Activated naive CD8-positive, alpha-beta T cell treated with anti-CD3 and anti-CD28 coated beads, Interleukin-2, amount 10 ng/mL, durations not matched to agents 7 days and 5 days (primary cell): ENCODE results near the gene SLC29A2. TPM values are rescaled to one million over a fixed set of nuclear protein-coding genes. Genes with fewer than 3 reads are reported as not detected.
"Not testable (repeated sequence)": the region's sequence is repeated elsewhere in the genome, so short reads cannot be mapped to it uniquely, and the experiment has no call there.

Experiments used
- ATAC-seq: fragments of 150-1000 bp; cut with Tn5 transposase; one replicate; pipeline ENCODE4 v1.10.0; 2021; ENCODE audit warnings: low read depth, moderate library complexity
- POLR2A ChIA-PET: fragments of 350-600 bp; sonication (Branson Sonifier 250); formaldehyde crosslinking; loops from one replicate; lab custom pipeline; 2021; ENCODE audit warnings: antibody characterized with exemption; lab: Charles Lee
- DNase-seq: peaks from one replicate; pipeline ENCODE4 v3.0.0; 2021
- H3K27ac Mint-ChIP-seq: one replicate; pipeline ENCODE4 v1.8.0; 2022; ENCODE audit warnings: mild to moderate bottlenecking, mixed read lengths
- H3K27me3 Mint-ChIP-seq: one replicate; pipeline ENCODE4 v1.8.0; 2022; ENCODE audit warnings: mild to moderate bottlenecking, moderate library complexity, mixed read lengths
- H3K36me3 Mint-ChIP-seq: one replicate; pipeline ENCODE4 v1.8.0; 2021; ENCODE audit warnings: mild to moderate bottlenecking, mixed read lengths
- H3K4me1 Mint-ChIP-seq: one replicate; pipeline ENCODE4 v1.8.0; 2021; ENCODE audit warnings: mixed read lengths
- H3K4me3 Mint-ChIP-seq: one replicate; pipeline ENCODE4 v1.8.0; 2022; ENCODE audit warnings: mild to moderate bottlenecking, moderate library complexity, mixed read lengths
- H3K9me3 Mint-ChIP-seq: one replicate; pipeline ENCODE4 v1.8.0; 2021; ENCODE audit warnings: mixed read lengths
- total RNA-seq, 2 experiments: library from RNA; stranded (reverse); gene quantifications; one replicate each; pipeline ENCODE4 v1.2.3, GENCODE V29; 2021

Gene SLC29A2
- total RNA-seq, 2 experiments from 2014 or later = 11.2 to 12.1 TPM

- Mint-ChIP-seq H3K4me1 (peaks cover 54% of the 10 kb centered on the region), H3K9me3 (peaks cover 5% of the 10 kb centered on the region), H3K36me3 (peaks cover 9% of the 10 kb centered on the region), H3K27me3 (no peaks in the 10 kb centered on the region), H3K27ac (no peak overlapping the region), H3K4me3 (no peak overlapping the region)
- ATAC-seq (no peak), DNase-seq (no peak)
- POLR2A ChIA-PET = interaction anchor here (0.9 to 2.0 kb wide), 2 partner anchors 9 to 39 kb away, joined by 3 to 16 read pairs; no protein-coding TSS in a partner anchor
Observed at GRCh38 chr11:66321606-66322005, 50.0 kb downstream of the SLC29A2 start.

GRCh38 chr11:66320748-66321147 lies 50.8 kb downstream of the SLC29A2 start:
- H3K4me3 Mint-ChIP-seq, DNase-seq, POLR2A ChIA-PET, H3K9me3 Mint-ChIP-seq, H3K27ac Mint-ChIP-seq, H3K27me3 Mint-ChIP-seq, ATAC-seq: not testable (repeated sequence)
- peaks cover 55% of the 10 kb centered on the region for H3K4me1 Mint-ChIP-seq
- H3K36me3 Mint-ChIP-seq = peaks cover 12% of the 10 kb centered on the region

GRCh38 chr11:66320289-66320688 lies 51.3 kb downstream of the SLC29A2 start:
- Mint-ChIP-seq H3K36me3 (peaks cover 15% of the 10 kb centered on the region), H3K27ac (peak overlapping the region; percentile 56), H3K4me1 (peaks cover 54% of the 10 kb centered on the region)
- POLR2A ChIA-PET, DNase-seq, H3K9me3 Mint-ChIP-seq, H3K4me3 Mint-ChIP-seq, H3K27me3 Mint-ChIP-seq, ATAC-seq: not testable (repeated sequence)

DNA sequence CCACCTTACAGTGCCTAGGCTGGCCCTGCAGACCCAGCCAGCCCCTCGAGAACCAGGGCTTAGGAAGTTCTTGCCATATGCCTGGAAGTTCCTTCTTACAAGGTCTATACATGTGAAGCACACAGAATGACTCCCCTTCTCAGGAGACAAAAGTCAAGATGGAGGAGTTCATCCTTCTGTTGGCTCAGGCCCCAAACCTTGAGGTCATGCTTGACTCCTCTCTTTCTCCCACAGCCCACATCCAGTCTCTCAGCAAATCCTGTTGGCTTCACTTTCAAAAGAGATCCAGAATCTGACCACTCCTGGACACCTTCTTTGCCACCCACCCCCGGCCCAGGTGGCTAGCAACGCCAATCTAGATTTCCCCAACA lies 53.0 kb downstream of the SLC29A2 start:
- Mint-ChIP-seq H3K27ac (peak overlapping the region; percentile 100), H3K4me1 (peaks cover 53% of the 10 kb centered on the region), H3K4me3 (peak overlapping the region; percentile 89), H3K27me3 (no peaks in the 10 kb centered on the region), H3K9me3 (peaks cover 5% of the 10 kb centered on the region), H3K36me3 (peaks cover 20% of the 10 kb centered on the region)
- ATAC-seq (no peak), DNase-seq (no peak)
- POLR2A ChIA-PET = interaction anchor here (1.0 to 7.7 kb wide), 6 partner anchors 7 to 29 kb away, joined by 3 to 215 read pairs (median 15); partner anchors contain the start of genes B4GAT1, BRMS1, RIN1 and YIF1A

DNA sequence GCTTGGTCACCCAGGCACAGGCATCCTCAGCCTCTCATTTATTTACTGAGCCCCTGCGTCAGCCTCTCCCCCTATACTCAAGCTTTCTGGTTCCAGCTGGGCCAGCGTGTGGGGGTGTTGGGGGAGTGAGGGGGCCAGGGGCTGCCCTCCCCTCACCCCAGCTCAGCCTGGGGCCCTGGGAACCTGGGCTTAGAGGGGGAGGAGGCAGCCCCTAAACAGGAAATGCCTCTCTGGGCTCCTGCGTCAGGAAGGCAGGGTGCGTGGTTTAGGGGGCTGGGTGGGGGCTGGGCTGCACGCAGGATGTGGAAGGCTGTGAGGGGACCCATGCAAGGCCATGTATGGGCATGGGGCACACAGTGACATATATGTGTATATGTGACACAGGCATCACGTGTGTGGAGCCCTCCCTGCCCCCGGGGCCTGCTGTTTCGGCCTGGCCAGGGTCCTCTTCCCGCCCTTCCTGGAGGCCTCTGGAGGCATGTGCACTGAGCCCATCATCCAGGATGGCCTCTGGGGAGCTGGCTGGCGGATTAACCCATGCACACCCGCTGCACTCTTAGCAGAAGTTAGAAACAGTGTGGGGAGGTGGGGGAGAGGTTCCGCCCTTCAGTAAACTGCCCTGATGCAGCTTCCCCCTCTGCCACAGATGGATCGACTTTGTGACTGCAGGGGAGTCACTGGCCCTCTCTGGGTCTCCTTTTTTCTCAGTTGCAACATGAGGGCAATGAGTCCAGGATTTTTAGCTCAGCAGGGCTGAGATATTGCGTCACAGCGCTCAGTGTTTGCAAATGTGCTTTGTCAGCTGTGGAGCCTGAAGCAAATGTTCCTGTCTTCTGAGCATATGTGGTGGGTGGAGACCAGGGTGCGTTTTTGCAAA lies 53.6 kb downstream of the SLC29A2 start:
- peaks cover 19% of the 10 kb centered on the region for H3K36me3 Mint-ChIP-seq
- ATAC-seq (peak; percentile 71), DNase-seq (peak; percentile 79)
- POLR2A ChIA-PET = interaction anchor here (1.0 to 7.7 kb wide), 12 partner anchors 8 to 899 kb away, joined by 3 to 215 read pairs (median 9); partner anchors contain the start of genes B4GAT1, BRMS1, RAB1B and RIN1
- no peaks in the 10 kb centered on the region for H3K27me3 Mint-ChIP-seq
- peak overlapping the region; percentile 89 for H3K4me3 Mint-ChIP-seq
- peak overlapping the region; percentile 100 for H3K27ac Mint-ChIP-seq
- peaks cover 5% of the 10 kb centered on the region for H3K9me3 Mint-ChIP-seq
- peaks cover 51% of the 10 kb centered on the region for H3K4me1 Mint-ChIP-seq

GRCh38 chr11:66317322-66317722 lies 54.2 kb downstream of the SLC29A2 start:
- DNase-seq = no peak
- peak overlapping the region; percentile 89 for H3K4me3 Mint-ChIP-seq
- peaks cover 19% of the 10 kb centered on the region for H3K36me3 Mint-ChIP-seq
- ATAC-seq = peak; percentile 12
- peaks cover 5% of the 10 kb centered on the region for H3K9me3 Mint-ChIP-seq
- peaks cover 51% of the 10 kb centered on the region for H3K4me1 Mint-ChIP-seq
- peak overlapping the region; percentile 100 for H3K27ac Mint-ChIP-seq
- POLR2A ChIA-PET = interaction anchor here (0.7 to 7.7 kb wide), 15 partner anchors 9 to 898 kb away, joined by 3 to 215 read pairs (median 6); partner anchors contain the start of genes B4GAT1, BRMS1, EHBP1L1 and RAB1B
- no peaks in the 10 kb centered on the region for H3K27me3 Mint-ChIP-seq

- Mint-ChIP-seq H3K4me1 (peaks cover 52% of the 10 kb centered on the region), H3K36me3 (peaks cover 19% of the 10 kb centered on the region), H3K27ac (peak within 1 kb of the TSS; percentile 100), H3K4me3 (peak within 1 kb of the TSS; percentile 92), H3K9me3 (peaks cover 5% of the 10 kb centered on the region), H3K27me3 (no peaks in the 10 kb centered on the region)
- ATAC-seq (peak; percentile 11), DNase-seq (peak; percentile 79)
- POLR2A ChIA-PET = interaction anchor here (0.6 to 7.7 kb wide), 16 partner anchors 9 to 898 kb away, joined by 3 to 215 read pairs (median 6); partner anchors contain the start of genes B4GAT1, BRMS1, EHBP1L1 and RAB1B
Observed at GRCh38 chr11:66316849-66317251, 54.7 kb downstream of the SLC29A2 start, which contains the start of gene CD248. Gene CD248 (minus strand): TSS chr11:66317044. CDS start chr11:66317027, 17 bp downstream.

- H3K4me1 Mint-ChIP-seq = peaks cover 49% of the 10 kb centered on the region
- peak overlapping the region; percentile 92 for H3K4me3 Mint-ChIP-seq
- peak; percentile 78 for DNase-seq
- POLR2A ChIA-PET = interaction anchor here (0.6 to 7.7 kb wide), 17 partner anchors 10 to 891 kb away, joined by 3 to 215 read pairs (median 6); partner anchors contain the start of genes B4GAT1, BRMS1, EHBP1L1 and RAB1B
- peaks cover 5% of the 10 kb centered on the region for H3K9me3 Mint-ChIP-seq
- H3K36me3 Mint-ChIP-seq = peaks cover 19% of the 10 kb centered on the region
- no peak for ATAC-seq
- H3K27ac Mint-ChIP-seq = peak overlapping the region; percentile 96
- H3K27me3 Mint-ChIP-seq = no peaks in the 10 kb centered on the region
Observed at GRCh38 chr11:66315921-66316811, 55.4 kb downstream of the SLC29A2 start.

GRCh38 chr11:66315498-66315885 lies 56.1 kb downstream of the SLC29A2 start:
- ATAC-seq (no peak), DNase-seq (no peak)
- Mint-ChIP-seq H3K4me3 (peak overlapping the region; percentile 92), H3K27me3 (no peaks in the 10 kb centered on the region), H3K4me1 (peaks cover 47% of the 10 kb centered on the region), H3K36me3 (peaks cover 19% of the 10 kb centered on the region), H3K9me3 (peaks cover 5% of the 10 kb centered on the region), H3K27ac (peak overlapping the region; percentile 96)
- POLR2A ChIA-PET = interaction anchor here (0.7 to 7.7 kb wide), 5 partner anchors 11 to 29 kb away, joined by 3 to 215 read pairs (median 24); partner anchors contain the start of genes BRMS1, RIN1 and YIF1A

DNA sequence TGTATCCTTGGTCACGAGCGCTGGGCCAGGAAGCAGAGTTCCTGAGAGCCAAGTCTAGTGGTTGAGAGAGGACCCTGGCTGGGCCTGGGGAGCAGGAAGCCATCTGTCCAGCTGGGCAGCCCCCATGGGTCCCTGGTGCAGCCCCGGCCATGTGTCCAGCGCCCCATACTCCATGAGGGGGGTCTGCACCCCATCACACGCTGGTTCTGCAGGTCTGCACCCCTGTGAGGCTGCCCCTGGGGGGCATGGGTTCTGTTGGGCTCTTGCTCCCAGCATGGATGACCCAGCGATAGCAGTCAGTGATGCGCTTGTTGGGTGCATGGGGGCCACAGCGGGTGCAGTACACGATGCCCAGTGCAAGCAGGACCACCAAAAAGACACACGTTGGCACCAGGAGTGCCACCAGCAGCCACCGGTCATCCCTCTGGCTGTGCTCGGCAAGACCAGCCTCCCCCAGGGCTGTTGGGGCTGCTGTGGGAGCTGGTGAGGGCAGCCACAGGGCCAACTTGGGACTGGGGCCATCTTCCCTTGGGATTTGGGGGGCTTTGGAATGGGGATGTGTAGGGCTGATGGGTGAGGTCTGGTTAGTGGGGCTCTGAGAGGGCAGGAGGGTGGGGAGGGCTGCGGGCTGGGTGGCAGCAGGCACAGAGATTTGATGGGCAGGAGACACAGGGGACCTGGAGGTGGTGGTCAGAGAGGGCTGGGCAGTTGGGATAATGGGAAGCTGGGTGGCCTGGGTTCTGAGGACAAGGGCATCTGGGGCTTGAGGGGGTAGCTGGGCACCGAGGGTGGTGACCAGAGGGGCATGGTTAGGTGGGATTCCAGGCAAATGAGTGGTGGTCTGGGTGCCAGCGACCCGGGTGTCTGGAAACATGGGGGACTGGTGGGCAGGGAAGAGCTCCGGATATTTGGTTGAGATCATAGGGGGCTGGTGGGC lies 56.7 kb downstream of the SLC29A2 start:
- POLR2A ChIA-PET = interaction anchor here (0.8 to 7.7 kb wide), 6 partner anchors 11 to 57 kb away, joined by 4 to 215 read pairs (median 33); partner anchors contain the start of genes RIN1, SLC29A2 and YIF1A
- no peaks in the 10 kb centered on the region for H3K27me3 Mint-ChIP-seq
- H3K27ac Mint-ChIP-seq = peak overlapping the region; percentile 96
- ATAC-seq = no peak
- H3K36me3 Mint-ChIP-seq = peaks cover 13% of the 10 kb centered on the region
- H3K9me3 Mint-ChIP-seq = no peaks in the 10 kb centered on the region
- no peak for DNase-seq
- H3K4me1 Mint-ChIP-seq = peaks cover 42% of the 10 kb centered on the region
- peak overlapping the region; percentile 92 for H3K4me3 Mint-ChIP-seq

- H3K36me3 Mint-ChIP-seq = peaks cover 12% of the 10 kb centered on the region
- ATAC-seq (no peak), DNase-seq (no peak)
- POLR2A ChIA-PET = interaction anchor here (1.0 to 7.7 kb wide), 6 partner anchors 12 to 166 kb away, joined by 3 to 215 read pairs (median 30); partner anchors contain the start of genes BRMS1, DPP3, RAB1B and RIN1
- peak overlapping the region; percentile 92 for H3K4me3 Mint-ChIP-seq
- no peaks in the 10 kb centered on the region for H3K27me3 Mint-ChIP-seq
- H3K4me1 Mint-ChIP-seq = peaks cover 40% of the 10 kb centered on the region
- peak overlapping the region; percentile 96 for H3K27ac Mint-ChIP-seq
- H3K9me3 Mint-ChIP-seq = no peaks in the 10 kb centered on the region
Observed at GRCh38 chr11:66314186-66314501, 57.4 kb downstream of the SLC29A2 start.
